Measurements from ENCODE around the gene LRRK1. TPM values are rescaled to one million over a fixed set of nuclear protein-coding genes. Genes with fewer than 3 reads are reported as not detected.

LRRK1 gene
- total and polyA plus RNA-seq, 2 of the 13 experiments (the other 11 are each of a cell fraction or from before 2014, with no cell fraction given) = 0.13 to 1.2 TPM

DNA sequence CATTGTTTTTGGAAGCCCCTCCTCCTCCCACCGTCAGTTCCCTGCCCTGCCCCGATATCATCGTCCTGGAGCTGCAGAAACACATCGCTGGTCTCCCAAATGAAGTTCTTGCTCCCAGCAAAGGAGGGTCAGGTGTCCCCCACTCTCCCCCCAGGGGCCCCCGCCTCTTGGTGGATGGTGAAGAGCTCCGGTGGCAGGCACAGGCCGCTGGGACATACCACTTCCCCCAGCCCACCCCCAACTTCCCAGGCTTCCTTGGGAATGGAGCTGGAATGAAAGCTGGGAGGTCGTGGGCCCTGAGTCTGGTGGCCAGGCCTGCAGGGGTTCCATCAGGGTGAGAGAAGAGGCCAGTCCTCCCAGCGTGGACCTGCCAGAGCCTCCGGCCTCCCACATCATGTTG is 195.0 kb downstream of the LRRK1 start:
- H3K4me2 ChIP-seq (ENCODE audit: low read depth, low read length) = no peak overlapping the region
- FAIRE-seq (no peak), DNase-seq (ENCODE audit: low spot score) (no peak), ATAC-seq (no peak)
- BruUV-seq (replicated peaks) = no TSS peak
- no peaks in the 10 kb centered on the region for H3K79me2 ChIP-seq (ENCODE audit: insufficient read depth, low read length)
- H2AFZ ChIP-seq (ENCODE audit: low read length) = no peak overlapping the region
- no peak overlapping the region for H3K9ac ChIP-seq (ENCODE audit: insufficient read depth, low read depth, low read length)
- H3K4me3 ChIP-seq (replicated peaks in 1 of 3; ENCODE audit: insufficient read depth in 1 of 3, low read depth in 2 of 3, low read length in 3 of 3) = no peak overlapping the region
- peaks cover 26% of the 10 kb centered on the region for H3K4me1 ChIP-seq (ENCODE audit: insufficient read depth, low read length)
- H3K27me3 ChIP-seq (ENCODE audit: control insufficient read depth in 1 of 2, insufficient read depth in 2 of 2, low read length in 2 of 2) = peaks cover 10 to 70% of the 10 kb centered on the region in 2 experiments
- H3K9me3 ChIP-seq (ENCODE audit: low read length) = no peaks in the 10 kb centered on the region
- in situ Hi-C loops (cut with HindIII; ENCODE audit: extremely low pct_ligation_motif_present, low pct_unique_long_range_greater_than_20kb) = no loop called here
- POLR2A ChIA-PET = no interaction called here
- CTCF ChIA-PET (ENCODE audit: low intra/inter-chr PET ratio, low total read pairs) = no interaction called here
- intact Hi-C loops (cut with micrococcal nuclease; ENCODE audit: unreplicated experiment) = no loop called here
- no peaks in the 10 kb centered on the region for H3K36me3 ChIP-seq (replicated peaks in 1 of 2; ENCODE audit: control insufficient read depth in 1 of 2, insufficient read depth in 2 of 2, low read length in 2 of 2)
- no peak overlapping the region for H3K27ac ChIP-seq (ENCODE audit: extremely low read length, insufficient read depth, low read length)
- WGBS (ENCODE audit: low lambda C conversion rate) = 31% methylated on average over 6 of the region's 10 CpGs
- TF ChIP-seq ZNF543 (CRISPR knock-in tag; IDR thresholded peaks at IDR 0.05) (no peak), EED (CRISPR knock-in tag; IDR thresholded peaks at IDR 0.05) (no peak), ZNF354B (CRISPR knock-in tag; IDR thresholded peaks at IDR 0.05) (no peak), ZBTB42 (CRISPR knock-in tag; IDR thresholded peaks at IDR 0.05) (no peak), ZNF512B (CRISPR knock-in tag; IDR thresholded peaks at IDR 0.05; ENCODE audit: borderline replicate concordance) (no peak), TGIF2 (CRISPR knock-in tag; IDR thresholded peaks at IDR 0.05) (no peak), NR2F2 (IDR thresholded peaks at IDR 0.05; ENCODE audit: borderline replicate concordance, low read depth) (no peak), CBFB (CRISPR knock-in tag; IDR thresholded peaks at IDR 0.05) (no peak), MXD1 (CRISPR knock-in tag; IDR thresholded peaks at IDR 0.05) (no peak), ZSCAN21 (CRISPR knock-in tag; IDR thresholded peaks at IDR 0.05; ENCODE audit: borderline replicate concordance) (no peak), TEAD3 (CRISPR knock-in tag; optimal IDR thresholded peaks at IDR 0.05; ENCODE audit: borderline replicate concordance) (no peak), JDP2 (CRISPR knock-in tag; IDR thresholded peaks at IDR 0.05; ENCODE audit: borderline replicate concordance) (no peak)
- TF ChIP-seq, protein P1, sequence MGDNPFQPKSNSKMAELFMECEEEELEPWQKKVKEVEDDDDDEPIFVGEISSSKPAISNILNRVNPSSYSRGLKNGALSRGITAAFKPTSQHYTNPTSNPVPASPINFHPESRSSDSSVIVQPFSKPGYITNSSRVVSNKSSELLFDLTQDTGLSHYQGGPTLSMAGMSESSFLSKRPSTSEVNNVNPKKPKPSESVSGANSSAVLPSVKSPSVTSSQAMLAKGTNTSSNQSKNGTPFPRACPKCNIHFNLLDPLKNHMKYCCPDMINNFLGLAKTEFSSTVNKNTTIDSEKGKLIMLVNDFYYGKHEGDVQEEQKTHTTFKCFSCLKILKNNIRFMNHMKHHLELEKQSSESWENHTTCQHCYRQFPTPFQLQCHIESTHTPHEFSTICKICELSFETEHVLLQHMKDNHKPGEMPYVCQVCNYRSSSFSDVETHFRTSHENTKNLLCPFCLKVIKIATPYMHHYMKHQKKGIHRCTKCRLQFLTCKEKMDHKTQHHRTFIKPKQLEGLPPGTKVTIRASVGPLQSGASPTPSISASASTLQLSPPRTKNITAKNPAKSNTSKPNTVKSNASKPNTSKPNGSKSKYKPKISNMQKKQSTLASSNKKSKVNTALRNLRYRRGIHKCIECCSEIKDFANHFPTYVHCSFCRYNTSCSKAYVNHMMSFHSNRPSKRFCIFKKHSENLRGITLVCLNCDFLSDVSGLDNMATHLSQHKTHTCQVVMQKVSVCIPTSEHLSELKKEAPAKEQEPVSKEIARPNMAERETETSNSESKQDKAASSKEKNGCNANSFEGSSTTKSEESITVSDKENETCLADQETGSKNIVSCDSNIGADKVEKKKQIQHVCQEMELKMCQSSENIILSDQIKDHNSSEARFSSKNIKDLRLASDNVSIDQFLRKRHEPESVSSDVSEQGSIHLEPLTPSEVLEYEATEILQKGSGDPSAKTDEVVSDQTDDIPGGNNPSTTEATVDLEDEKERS (CRISPR knock-in tag; IDR thresholded peaks at IDR 0.05) = no peak
- H4K20me1 ChIP-seq (ENCODE audit: insufficient read depth, low read length) = no peaks in the 10 kb centered on the region
